ENCODE results near the gene AKAP6.

AKAP6 gene

DNA sequence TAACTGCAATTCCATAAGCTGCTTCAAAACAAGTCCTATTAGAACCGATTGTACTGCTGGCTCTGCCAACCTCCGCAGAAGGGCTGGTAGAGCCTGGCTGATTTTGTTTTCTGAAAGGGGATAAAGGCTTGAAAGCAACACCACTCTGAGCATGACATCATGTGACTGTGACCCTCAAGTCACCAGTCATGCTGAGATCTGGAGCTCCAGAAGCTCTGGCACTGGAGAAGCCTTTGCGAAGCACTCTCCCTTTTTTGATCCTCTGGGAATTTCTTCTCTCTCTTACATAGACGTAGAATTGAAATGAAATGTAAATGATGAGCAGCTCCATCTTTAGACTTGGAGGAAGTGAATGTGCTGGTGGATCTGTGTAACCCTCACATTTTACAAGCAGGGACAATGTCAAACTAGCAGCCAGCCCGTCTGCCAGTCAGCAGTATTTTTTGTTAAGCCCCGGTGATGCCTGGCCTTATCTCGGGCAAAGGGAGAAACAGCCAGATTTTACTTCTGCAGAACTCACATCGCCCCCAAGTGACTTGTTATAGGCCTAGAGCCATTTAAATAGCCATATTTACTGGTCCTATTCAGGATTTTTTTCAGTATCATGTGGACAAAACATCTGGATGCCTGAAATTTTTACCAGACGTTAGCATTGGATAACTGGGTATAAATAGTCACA is 497.4 kb downstream of the AKAP6 start:
- no peak for FAIRE-seq
- TF ChIP-seq POLR2AphosphoS5 (IDR thresholded peaks at IDR 0.05; ENCODE audit: low read depth, low read length) (no peak), POU2F2 (IDR thresholded peaks at IDR 0.05; ENCODE audit: low read depth, low read length) (no peak), POLR2A (IDR thresholded peaks at IDR 0.05; ENCODE audit: low read depth, low read length) (no peak), PAX5 (IDR thresholded peaks at IDR 0.05; ENCODE audit: insufficient read depth, low read length, severe bottlenecking) (no peak), TAF1 (IDR thresholded peaks at IDR 0.05; ENCODE audit: low read depth, low read length) (no peak), SPI1 (IDR thresholded peaks at IDR 0.05; ENCODE audit: low read depth, low read length) (no peak)
- no peak for DNase-seq (ENCODE audit: insufficient read length, low spot score)

DNA sequence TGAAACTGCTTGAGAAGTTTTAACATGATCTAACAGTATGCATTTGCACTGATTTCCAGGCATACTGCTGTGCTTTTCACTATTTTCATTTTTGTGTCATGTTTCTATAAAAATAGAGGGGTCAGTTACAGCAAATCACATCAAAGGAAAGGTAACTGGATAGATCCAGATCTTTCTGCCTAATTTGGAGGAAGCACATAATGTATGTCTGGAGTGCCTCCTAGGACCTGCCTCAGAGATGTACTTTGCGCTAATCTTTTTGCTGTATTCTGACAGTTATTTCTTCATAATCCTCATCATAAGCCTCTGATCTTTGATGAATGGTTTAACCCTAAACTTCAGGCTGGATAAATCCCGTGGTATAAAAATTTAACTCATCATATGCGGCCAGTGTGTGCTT is 498.4 kb downstream of the AKAP6 start:
- DNase-seq (ENCODE audit: insufficient read length, low spot score) (no peak), FAIRE-seq (no peak)
- TF ChIP-seq POU2F2 (IDR thresholded peaks at IDR 0.05; ENCODE audit: low read depth, low read length) (no peak), PAX5 (IDR thresholded peaks at IDR 0.05; ENCODE audit: insufficient read depth, low read length, severe bottlenecking) (no peak), POLR2A (IDR thresholded peaks at IDR 0.05; ENCODE audit: low read depth, low read length) (no peak), SPI1 (IDR thresholded peaks at IDR 0.05; ENCODE audit: low read depth, low read length) (no peak), TAF1 (IDR thresholded peaks at IDR 0.05; ENCODE audit: low read depth, low read length) (no peak), POLR2AphosphoS5 (IDR thresholded peaks at IDR 0.05; ENCODE audit: low read depth, low read length) (no peak)

DNA sequence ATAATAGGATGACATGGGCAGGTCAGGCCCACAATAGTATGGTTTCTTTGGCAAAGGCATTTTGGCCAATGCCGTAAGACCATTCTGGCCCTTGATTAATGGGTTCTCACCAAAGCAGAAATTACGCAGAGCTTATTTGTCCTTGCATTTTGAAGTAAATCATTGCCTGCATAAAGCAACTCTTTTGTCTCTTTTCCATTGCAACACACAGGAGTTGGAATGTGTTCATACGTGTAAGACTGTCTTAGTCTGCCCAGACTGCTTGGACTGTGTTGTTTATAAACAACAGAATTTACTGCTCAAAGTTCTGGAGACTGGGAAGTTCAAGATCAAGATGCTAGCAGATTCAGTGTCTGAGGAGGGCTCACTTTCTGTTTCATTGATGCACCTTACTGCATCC is 506.8 kb downstream of the AKAP6 start:
- no peak for TF ChIP-seq POU2F2 (IDR thresholded peaks at IDR 0.05; ENCODE audit: low read depth, low read length)
- no peak for FAIRE-seq
- no peak for DNase-seq (ENCODE audit: insufficient read length, low spot score)

DNA sequence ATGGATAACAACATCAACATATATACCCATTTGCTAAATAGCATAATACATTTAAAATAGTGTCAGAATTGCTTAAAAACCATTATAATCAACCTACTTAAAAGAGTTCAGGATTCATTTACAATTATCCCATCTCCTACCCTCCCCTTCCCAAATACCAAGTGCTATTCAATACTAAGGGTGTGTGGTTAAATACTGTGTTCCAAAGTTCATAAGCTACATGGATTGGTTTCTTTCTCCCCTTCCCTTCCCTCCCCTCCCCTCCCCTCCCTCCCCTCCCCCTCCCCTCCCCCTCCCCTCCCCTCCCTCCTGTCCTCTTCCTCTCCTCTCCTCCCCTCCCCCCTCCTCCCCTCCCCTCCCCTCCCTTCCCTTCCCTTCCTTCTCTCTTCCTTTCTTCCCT is 512.6 kb downstream of the AKAP6 start:
- FAIRE-seq (no peak), DNase-seq (ENCODE audit: insufficient read length, low spot score) (no peak)
- TF ChIP-seq POLR2A (IDR thresholded peaks at IDR 0.05; ENCODE audit: low read depth, low read length) = no peak
- no peak for TF ChIP-seq POLR2AphosphoS5 (IDR thresholded peaks at IDR 0.05; ENCODE audit: low read depth, low read length)
- no peak for TF ChIP-seq SPI1 (IDR thresholded peaks at IDR 0.05; ENCODE audit: low read depth, low read length)
- no peak for TF ChIP-seq POU2F2 (IDR thresholded peaks at IDR 0.05; ENCODE audit: low read depth, low read length)
- TF ChIP-seq TAF1 (IDR thresholded peaks at IDR 0.05; ENCODE audit: low read depth, low read length) = no peak
- no peak for TF ChIP-seq PAX5 (IDR thresholded peaks at IDR 0.05; ENCODE audit: insufficient read depth, low read length, severe bottlenecking)

DNA sequence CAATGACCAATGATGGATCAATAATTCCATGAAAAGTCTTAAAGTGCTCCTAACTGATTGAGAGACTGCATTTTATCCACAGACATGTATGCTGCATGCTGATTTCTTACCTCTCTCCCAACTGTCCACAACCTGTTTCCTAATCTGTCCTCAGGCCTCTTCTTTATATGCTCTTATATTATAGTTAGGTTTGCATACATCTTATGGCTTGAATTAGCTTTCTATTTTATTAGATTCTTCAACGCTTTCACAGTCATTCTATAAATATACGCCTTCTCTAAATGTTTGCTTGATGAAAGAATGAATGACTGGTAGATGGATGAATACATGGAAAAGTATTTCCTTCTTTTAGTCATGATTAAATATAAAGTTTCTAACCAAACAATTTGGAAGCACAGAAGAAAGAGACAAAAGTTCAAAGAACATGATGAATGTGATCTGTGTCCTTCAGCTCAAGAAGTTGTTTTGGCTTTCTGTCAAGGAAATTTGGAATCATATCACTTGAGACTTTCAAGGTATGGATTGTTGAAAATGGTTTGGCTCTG is 517.8 kb downstream of the AKAP6 start:
- FAIRE-seq (no peak), DNase-seq (ENCODE audit: insufficient read length, low spot score) (no peak)
- no peak for TF ChIP-seq TAF1 (IDR thresholded peaks at IDR 0.05; ENCODE audit: low read depth, low read length)
- no peak for TF ChIP-seq PAX5 (IDR thresholded peaks at IDR 0.05; ENCODE audit: insufficient read depth, low read length, severe bottlenecking)
- no peak for TF ChIP-seq POLR2A (IDR thresholded peaks at IDR 0.05; ENCODE audit: low read depth, low read length)
- no peak for TF ChIP-seq SPI1 (IDR thresholded peaks at IDR 0.05; ENCODE audit: low read depth, low read length)
- TF ChIP-seq POU2F2 (IDR thresholded peaks at IDR 0.05; ENCODE audit: low read depth, low read length) = no peak
- no peak for TF ChIP-seq POLR2AphosphoS5 (IDR thresholded peaks at IDR 0.05; ENCODE audit: low read depth, low read length)

DNA sequence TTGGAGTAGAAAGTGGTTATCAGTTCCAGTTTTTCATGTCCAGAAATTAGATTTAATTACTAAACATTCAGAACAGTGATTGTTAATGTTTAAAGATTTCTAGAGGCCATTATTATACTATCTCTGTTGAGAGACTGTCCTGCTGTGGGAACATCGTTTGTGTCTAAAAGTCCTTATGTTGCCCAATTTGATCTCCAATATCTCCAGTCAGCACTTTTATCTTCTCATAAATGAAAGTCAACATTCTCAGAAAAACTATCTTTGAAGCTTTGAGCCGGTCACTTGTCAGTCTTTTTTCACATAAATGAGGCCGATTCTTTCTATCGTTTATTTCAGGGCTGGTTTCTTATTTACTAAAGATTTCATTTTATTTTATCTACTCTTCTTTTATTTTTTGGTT is 518.8 kb downstream of the AKAP6 start:
- FAIRE-seq = no peak
- TF ChIP-seq POLR2AphosphoS5 (IDR thresholded peaks at IDR 0.05; ENCODE audit: low read depth, low read length) = no peak
- no peak for TF ChIP-seq TAF1 (IDR thresholded peaks at IDR 0.05; ENCODE audit: low read depth, low read length)
- TF ChIP-seq POLR2A (IDR thresholded peaks at IDR 0.05; ENCODE audit: low read depth, low read length) = no peak
- TF ChIP-seq PAX5 (IDR thresholded peaks at IDR 0.05; ENCODE audit: insufficient read depth, low read length, severe bottlenecking) = no peak
- TF ChIP-seq SPI1 (IDR thresholded peaks at IDR 0.05; ENCODE audit: low read depth, low read length) = no peak
- TF ChIP-seq POU2F2 (IDR thresholded peaks at IDR 0.05; ENCODE audit: low read depth, low read length) = no peak
- no peak for DNase-seq (ENCODE audit: insufficient read length, low spot score)

DNA sequence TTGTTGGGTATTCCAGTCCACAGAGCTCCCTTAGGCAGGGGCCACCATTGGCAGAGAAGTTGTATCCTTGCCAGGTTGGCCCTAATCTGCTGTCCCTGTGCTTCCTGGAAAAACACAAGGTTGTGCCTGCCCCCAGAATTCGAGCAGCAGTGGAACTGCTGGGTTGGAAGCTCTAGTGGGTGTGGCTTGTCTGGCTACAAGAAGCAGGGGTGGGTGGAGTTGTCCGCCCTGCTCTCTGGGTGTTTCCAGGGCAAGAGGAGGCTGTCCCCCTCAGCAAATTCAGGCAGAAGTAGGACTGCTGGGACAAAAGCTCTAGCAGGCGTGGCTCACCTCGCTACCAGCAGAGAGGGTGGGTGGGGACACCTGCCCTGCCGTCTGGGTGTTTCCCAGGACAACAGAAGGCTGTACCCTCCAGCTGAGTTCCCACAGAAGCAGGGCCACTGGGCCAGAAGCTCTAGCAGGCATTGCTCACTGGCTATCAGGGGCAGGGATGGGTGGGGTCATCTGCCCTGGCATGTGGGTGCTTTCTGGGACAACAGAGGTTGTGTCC is 536.8 kb downstream of the AKAP6 start:
- FAIRE-seq = no peak
- no peak for TF ChIP-seq POU2F2 (IDR thresholded peaks at IDR 0.05; ENCODE audit: low read depth, low read length)
- TF ChIP-seq POLR2A (IDR thresholded peaks at IDR 0.05; ENCODE audit: low read depth, low read length) = no peak
- no peak for TF ChIP-seq TAF1 (IDR thresholded peaks at IDR 0.05; ENCODE audit: low read depth, low read length)
- TF ChIP-seq PAX5 (IDR thresholded peaks at IDR 0.05; ENCODE audit: insufficient read depth, low read length, severe bottlenecking) = no peak
- no peak for TF ChIP-seq SPI1 (IDR thresholded peaks at IDR 0.05; ENCODE audit: low read depth, low read length)
- no peak for TF ChIP-seq POLR2AphosphoS5 (IDR thresholded peaks at IDR 0.05; ENCODE audit: low read depth, low read length)
- no peak for DNase-seq (ENCODE audit: insufficient read length, low spot score)

DNA sequence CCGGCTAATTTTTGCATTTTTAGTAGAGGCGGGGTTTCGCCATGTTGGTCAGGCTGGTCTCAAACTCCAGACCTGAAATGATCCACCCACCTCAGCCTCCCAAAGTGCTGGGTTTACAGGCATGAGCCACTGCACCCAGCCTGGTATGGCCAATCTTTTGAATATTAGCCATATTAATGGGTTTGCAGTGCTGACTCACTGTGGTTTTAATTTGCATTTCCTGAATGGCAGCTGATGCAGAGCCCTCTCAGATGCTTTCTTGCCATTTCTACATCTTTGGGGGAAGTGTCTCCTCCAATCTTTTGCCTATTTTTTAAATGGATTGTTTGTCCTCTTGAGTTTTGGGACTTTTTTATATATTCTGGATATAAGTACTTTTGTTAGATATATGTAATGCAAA is 554.1 kb downstream of the AKAP6 start:
- no peak for FAIRE-seq
- no peak for DNase-seq (ENCODE audit: insufficient read length, low spot score)
- TF ChIP-seq POLR2AphosphoS5 (IDR thresholded peaks at IDR 0.05; ENCODE audit: low read depth, low read length) (no peak), TAF1 (IDR thresholded peaks at IDR 0.05; ENCODE audit: low read depth, low read length) (no peak), POLR2A (IDR thresholded peaks at IDR 0.05; ENCODE audit: low read depth, low read length) (no peak), PAX5 (IDR thresholded peaks at IDR 0.05; ENCODE audit: insufficient read depth, low read length, severe bottlenecking) (no peak)

Measured in GM12891 (cell line).